H1 (cell line): Measurements from ENCODE around the gene RGS17. TPM values are rescaled to one million over a fixed set of nuclear protein-coding genes. Genes with fewer than 3 reads are reported as not detected.

Experiments used
- CTCF ChIA-PET: fragments of 300-600 bp; sonication (Branson Sonifier 250); formaldehyde crosslinking; loops from one replicate; lab custom pipeline; 2021; ENCODE audit not compliant: partially characterized antibody; lab: Charles Lee
- POLR2A ChIA-PET: fragments of 300-600 bp; sonication (Branson Sonifier 250); formaldehyde crosslinking; loops from one replicate; lab custom pipeline; 2021; ENCODE audit warnings: inconsistent platforms; ENCODE audit not compliant: partially characterized antibody; lab: Charles Lee
- DNase-seq, 2 experiments: peaks; one replicate each; pipeline versions ENCODE4 v3.0.0 to v3.0.0-alpha.2; 2010 to 2022; ENCODE audit warnings: low spot score in 2 of 2, low read depth in 1 of 2, mixed read lengths in 1 of 2
- FAIRE-seq: peaks from 2 replicates; lab custom pipeline; 2011; peaks lifted over from hg19 to GRCh38; lab: Jason Lieb, UNC
- H2AFZ ChIP-seq: 2 replicates; pipeline ENCODE4 v1.8.1; 2012; ENCODE audit warnings: low read length, inconsistent platforms
- H2AK5ac ChIP-seq: 2 replicates; pipeline ENCODE4 v1.6.1; 2013; ENCODE audit warnings: low read depth, low read length
- H2BK120ac ChIP-seq: replicated peaks from 2 replicates; pipeline ENCODE3; 2013; ENCODE audit warnings: low read depth, low read length, inconsistent platforms
- H2BK12ac ChIP-seq: 2 replicates; pipeline ENCODE4 v1.6.1; 2013; ENCODE audit warnings: low read depth, low read length
- H2BK15ac ChIP-seq: 2 replicates; pipeline ENCODE4 v1.6.1; 2013; ENCODE audit warnings: low read length
- H2BK20ac ChIP-seq: 2 replicates; pipeline ENCODE4 v1.6.1; 2013; ENCODE audit warnings: low read length
- H2BK5ac ChIP-seq: 2 replicates; pipeline ENCODE4 v1.6.1; 2013; ENCODE audit warnings: low read depth, low read length
- H3K14ac ChIP-seq: 2 replicates; pipeline ENCODE4 v1.6.1; 2013; ENCODE audit warnings: inconsistent platforms; ENCODE audit not compliant: insufficient read length
- H3K18ac ChIP-seq: 2 replicates; pipeline ENCODE4 v1.6.1; 2013; ENCODE audit warnings: low read length; ENCODE audit errors: extremely low read depth
- H3K23ac ChIP-seq: 2 replicates; pipeline ENCODE4 v1.6.1; 2013; ENCODE audit warnings: inconsistent platforms; ENCODE audit not compliant: insufficient read length
- H3K23me2 ChIP-seq: 2 replicates; pipeline ENCODE4 v1.6.1; 2013; ENCODE audit warnings: low read depth, low read length
- H3K27ac ChIP-seq: 2 replicates; pipeline ENCODE4 v1.6.1; 2011; ENCODE audit warnings: low read depth, low read length, inconsistent platforms
- H3K27me3 ChIP-seq, 4 experiments: replicated peaks in 1 of 4; 1 replicate in 1 of 4; 2 replicates in 3 of 4; pipeline versions ENCODE4 v1.6.1 to v1.8.1; 2011 to 2013; ENCODE audit warnings: low read length in 3 of 4, mild to moderate bottlenecking in 3 of 4, inconsistent platforms in 2 of 4, mixed read lengths in 2 of 4, moderate library complexity in 1 of 4; ENCODE audit not compliant: control insufficient read depth in 3 of 4, insufficient read depth in 3 of 4; ENCODE audit errors: extremely low read depth in 1 of 4
- H3K36me3 ChIP-seq, 4 experiments: 2 replicates each; pipeline versions ENCODE4 v1.6.1 to v1.8.1; 2011 to 2013; ENCODE audit warnings: mild to moderate bottlenecking in 4 of 4, low read length in 3 of 4, moderate library complexity in 2 of 4, control low read depth in 1 of 4, inconsistent platforms in 1 of 4; ENCODE audit not compliant: insufficient read depth in 4 of 4, control insufficient read depth in 2 of 4
- H3K4ac ChIP-seq: replicated peaks from 2 replicates; pipeline ENCODE3; 2013; ENCODE audit warnings: low read length, low read depth, mixed read lengths, inconsistent platforms; ENCODE audit not compliant: insufficient read length
- H3K4me1 ChIP-seq, 4 experiments: replicated peaks in 1 of 4; 1 replicate in 1 of 4; 2 replicates in 3 of 4; pipeline versions ENCODE4 v1.6.1 to v1.8.1; 2011 to 2013; ENCODE audit warnings: low read length in 3 of 4, inconsistent platforms in 2 of 4, mixed read lengths in 1 of 4; ENCODE audit not compliant: insufficient read depth in 4 of 4, control insufficient read depth in 3 of 4
- H3K4me2 ChIP-seq, 2 experiments: 2 replicates each; pipeline versions ENCODE4 v1.6.1 to v1.8.1; 2011 to 2013; ENCODE audit warnings: low read depth in 2 of 2, low read length in 2 of 2, control low read depth in 1 of 2, inconsistent platforms in 1 of 2, mild to moderate bottlenecking in 1 of 2; ENCODE audit not compliant: insufficient read depth in 1 of 2
- H3K4me3 ChIP-seq, 4 experiments: fragments of 200-600, 300-600 bp in 1 of 4; sonication (generic), shearing (Covaris generic), sonication (Bioruptor Twin) in 1 of 4; 2 replicates each; pipeline versions ENCODE4 v1.5.1 to v1.8.1; 2011 to 2016; ENCODE audit warnings: low read length in 4 of 4, low read depth in 3 of 4, control low read depth in 2 of 4, inconsistent platforms in 2 of 4, mild to moderate bottlenecking in 2 of 4, mixed read lengths in 1 of 4, moderate library complexity in 1 of 4; ENCODE audit not compliant: insufficient read depth in 2 of 4; ENCODE audit errors: extremely low read depth in 1 of 4
- H3K56ac ChIP-seq: replicated peaks from 2 replicates; pipeline ENCODE3; 2013; ENCODE audit warnings: low read depth, mild to moderate bottlenecking, mixed read lengths, low read length, inconsistent platforms; ENCODE audit not compliant: insufficient read length
- H3K79me1 ChIP-seq: 2 replicates; pipeline ENCODE4 v1.6.1; 2013; ENCODE audit warnings: low read depth, low read length, control low read depth
- H3K79me2 ChIP-seq, 2 experiments: 2 replicates each; pipeline versions ENCODE4 v1.6.1 to v1.8.1; 2012 to 2013; ENCODE audit warnings: low read length in 2 of 2, mild to moderate bottlenecking in 2 of 2, inconsistent platforms in 1 of 2; ENCODE audit not compliant: insufficient read depth in 2 of 2, control insufficient read depth in 1 of 2
- H3K9ac ChIP-seq, 4 experiments: replicated peaks in 1 of 4; 1 replicate in 1 of 4; 2 replicates in 3 of 4; pipeline versions ENCODE4 v1.6.1 to v1.8.1; 2011 to 2013; ENCODE audit warnings: low read depth in 3 of 4, low read length in 3 of 4, control low read depth in 2 of 4, mild to moderate bottlenecking in 2 of 4, moderate library complexity in 2 of 4, inconsistent platforms in 1 of 4; ENCODE audit errors: extremely low read depth in 1 of 4
- H3K9me3 ChIP-seq, 2 experiments: 2 replicates each; pipeline versions ENCODE4 v1.6.1 to v1.8.1; 2012 to 2013; ENCODE audit warnings: mild to moderate bottlenecking in 2 of 2, moderate library complexity in 2 of 2, control low read depth in 1 of 2, inconsistent platforms in 1 of 2, low read depth in 1 of 2, low read length in 1 of 2, mixed read lengths in 1 of 2; ENCODE audit not compliant: insufficient read depth in 2 of 2
- H4K20me1 ChIP-seq, 2 experiments: replicated peaks in 1 of 2; 2 replicates each; pipeline versions ENCODE3 to v1.8.1; 2011 to 2013; ENCODE audit warnings: inconsistent platforms in 2 of 2, low read length in 2 of 2, mild to moderate bottlenecking in 1 of 2; ENCODE audit not compliant: insufficient read depth in 2 of 2, control insufficient read depth in 1 of 2
- H4K5ac ChIP-seq: 2 replicates; pipeline ENCODE4 v1.6.1; 2013; ENCODE audit warnings: low read length, low read depth, mixed read lengths, inconsistent platforms; ENCODE audit not compliant: insufficient read length
- H4K8ac ChIP-seq: 2 replicates; pipeline ENCODE4 v1.8.0; 2013; ENCODE audit warnings: mild to moderate bottlenecking, moderate library complexity, low read length, inconsistent platforms; ENCODE audit not compliant: insufficient read depth; ENCODE audit errors: extremely low read depth
- H4K91ac ChIP-seq: replicated peaks from 2 replicates; pipeline ENCODE3; 2013; ENCODE audit warnings: low read length, mixed read lengths, inconsistent platforms; ENCODE audit not compliant: insufficient read length
- BACH1 ChIP-seq: IDR thresholded peaks from 2 replicates; pipeline ENCODE4 v1.6.1; 2012; ENCODE audit warnings: low read length, improper control_type of control experiment
- CTBP2 ChIP-seq: IDR thresholded peaks from 2 replicates; pipeline ENCODE4 v1.7.0; 2011; ENCODE audit warnings: borderline replicate concordance, mild to moderate bottlenecking, moderate library complexity, mixed read lengths, low read length; ENCODE audit not compliant: insufficient read depth, insufficient read length
- HDAC2 ChIP-seq, 2 experiments: fragments of 300-600 bp in 1 of 2; sonication (generic) in 1 of 2; IDR thresholded peaks; 2 replicates each; pipeline ENCODE4 v1.6.1; 2011 to 2012; ENCODE audit warnings: low read depth in 2 of 2, low read length in 2 of 2, mild to moderate bottlenecking in 2 of 2, moderate library complexity in 2 of 2, borderline replicate concordance in 1 of 2, inconsistent platforms in 1 of 2
- HDAC6 ChIP-seq: IDR thresholded peaks from one replicate; pipeline ENCODE4 v1.7.1; 2012; ENCODE audit warnings: low read depth, mild to moderate bottlenecking, inconsistent platforms, low read length, moderate library complexity
- JUN ChIP-seq: IDR thresholded peaks from 2 replicates; pipeline ENCODE4 v1.6.1; 2011; ENCODE audit warnings: low read depth, mild to moderate bottlenecking, improper control_type of control experiment, low read length
- NANOG ChIP-seq: IDR thresholded peaks from 2 replicates; pipeline ENCODE4 v1.6.1; 2011; ENCODE audit warnings: low read length, low read depth, mild to moderate bottlenecking, inconsistent platforms; ENCODE audit not compliant: insufficient read depth, poor library complexity, severe bottlenecking
- SAP30 ChIP-seq: fragments of 300-600 bp; sonication (generic); IDR thresholded peaks from 2 replicates; pipeline ENCODE4 v1.7.1; 2012; ENCODE audit warnings: low read length, moderate library complexity, mild to moderate bottlenecking, inconsistent platforms; ENCODE audit not compliant: insufficient read depth, insufficient replicate concordance
- SIN3A ChIP-seq, 2 experiments: IDR thresholded peaks in 1 of 2; conservative IDR thresholded peaks in 1 of 2; 2 replicates each; pipeline ENCODE4 v1.6.1; 2011 to 2012; ENCODE audit warnings: low read length in 2 of 2, improper control_type of control experiment in 1 of 2, low read depth in 1 of 2, mild to moderate bottlenecking in 1 of 2
- SIX5 ChIP-seq: IDR thresholded peaks from 2 replicates; pipeline ENCODE4 v1.6.1; 2011; ENCODE audit warnings: mild to moderate bottlenecking, low read depth, low read length
- SP1 ChIP-seq: IDR thresholded peaks from 2 replicates; pipeline ENCODE4 v1.6.1; 2011; ENCODE audit warnings: low read depth, low read length
- TBP ChIP-seq: IDR thresholded peaks from 2 replicates; pipeline ENCODE4 v1.6.1; 2011; ENCODE audit warnings: low read depth, low read length, improper control_type of control experiment
- TCF12 ChIP-seq: IDR thresholded peaks from 2 replicates; pipeline ENCODE4 v1.6.1; 2011; ENCODE audit warnings: low read depth, mild to moderate bottlenecking, low read length
- YY1 ChIP-seq: IDR thresholded peaks from 2 replicates; pipeline ENCODE4 v1.6.1; 2011; ENCODE audit warnings: low read depth, mild to moderate bottlenecking, low read length
- ZNF274 ChIP-seq: IDR thresholded peaks from 2 replicates; pipeline ENCODE4 v1.7.0; 2012; ENCODE audit warnings: low read length, borderline replicate concordance; ENCODE audit errors: extremely low read depth
- WGBS, 2 experiments: shearing (Covaris generic) in 1 of 2; methylation state at CpG; one replicate each; pipeline versions ENCODE4 v1.1.6 to v1.1.7; 2013 to 2015; ENCODE audit warnings: low lambda C conversion rate in 2 of 2, mixed read lengths in 2 of 2, inconsistent platforms in 1 of 2, low coverage in 1 of 2, missing lambda C conversion rate in 1 of 2; ENCODE audit not compliant: insufficient replicate concordance in 2 of 2, insufficient coverage in 1 of 2, insufficient read length in 1 of 2; ENCODE audit errors: extremely low coverage in 1 of 2, missing lambda C conversion rate in 1 of 2; 5-methylcytosine and 5-hydroxymethylcytosine counted together
- polyA plus RNA-seq, 7 experiments: library from polyadenylated mRNA; depleted of rRNA in 3 of 7; stranded (reverse) in 5 of 7; unstranded in 2 of 7; fragments of >200 nt in 5 of 7; fragments of 200-250 nt in 2 of 7; gene quantifications; 1 replicate in 5 of 7; 2 replicates in 1 of 7; 4 replicates in 1 of 7; pipeline versions ENCODE4 v1.2.1 to v1.2.3, GENCODE V29; 2011 to 2013; ENCODE audit warnings: missing spikeins in 2 of 7, mixed read lengths in 2 of 7
- total RNA-seq: library from RNA; stranded (reverse); fragmentation: NEBNext Ultra II Directional; extraction: Animal tissue kit (Norgen Biotek cat#: 25700); gene quantifications from 2 replicates; pipeline ENCODE4 v1.2.1, GENCODE V29; 2021

The RGS17 gene
- total and polyA plus RNA-seq, 2 of the 8 experiments (the other 6 are each of a cell fraction or from before 2014, with no cell fraction given): 2.0 to 12.2 TPM

DNA sequence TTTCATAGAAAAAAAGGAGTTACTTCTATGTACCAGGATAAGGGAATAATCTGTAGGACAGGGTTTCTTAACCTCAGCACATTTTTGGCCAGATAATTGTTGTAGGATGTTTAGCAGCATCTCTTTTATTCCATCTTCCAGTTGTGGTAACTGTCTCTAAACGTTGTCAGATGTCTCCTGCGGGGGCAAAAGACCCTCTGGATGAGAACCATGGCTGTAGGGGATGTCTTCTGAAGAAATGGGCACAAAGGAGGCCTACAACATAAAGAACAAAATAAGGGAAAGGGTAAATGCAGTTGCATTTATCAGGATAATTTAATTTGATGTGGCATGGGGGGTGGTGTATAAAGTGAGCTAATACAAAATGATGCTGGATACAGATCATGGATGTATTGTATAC, 144.1 kb downstream of the RGS17 start:
- FAIRE-seq (no peak), DNase-seq (no peak)
- H2AK5ac ChIP-seq: no peak overlapping the region
- no peak overlapping the region for H3K14ac ChIP-seq
- peaks cover 5% of the 10 kb centered on the region for H3K23me2 ChIP-seq
- no peak overlapping the region for H4K5ac ChIP-seq
- no peak overlapping the region for H3K56ac ChIP-seq
- no peak overlapping the region for H3K4me3 ChIP-seq
- H3K36me3 ChIP-seq: peaks cover 0 to 18% (median 7%) of the 10 kb centered on the region in 4 experiments; a peak in 4 of 8 replicates
- H2BK5ac ChIP-seq: no peak overlapping the region
- no peak overlapping the region for H4K8ac ChIP-seq
- H3K4me2 ChIP-seq: no peak overlapping the region
- H2BK15ac ChIP-seq: no peak overlapping the region
- H3K18ac ChIP-seq: no peak overlapping the region
- H2AFZ ChIP-seq: no peak overlapping the region
- H2BK120ac ChIP-seq: no peak overlapping the region
- no peak overlapping the region for H2BK12ac ChIP-seq
- no peak overlapping the region for H3K23ac ChIP-seq
- peaks cover 16 to 62% of the 10 kb centered on the region in 2 experiments for H3K79me2 ChIP-seq
- WGBS, 2 experiments: 86% methylated on average over 2 of the region's 2 CpGs; no CpG with 5 or more reads in 1 of the 2 experiments
- ChIA-PET POLR2A (interaction anchor here (1.7 to 5.5 kb wide), 3 partner anchors 9 to 14 kb away, joined by 5 to 103 read pairs (median 6); partner anchors contain the start of gene MTRF1L), CTCF (no interaction called here)
- H3K27me3 ChIP-seq: no peaks in the 10 kb centered on the region
- H4K20me1 ChIP-seq: peaks cover 0 to 1% of the 10 kb centered on the region in 2 experiments
- no peak overlapping the region for H3K4ac ChIP-seq
- no peak overlapping the region for H3K27ac ChIP-seq
- no peak overlapping the region for H2BK20ac ChIP-seq
- H3K9me3 ChIP-seq: no peaks in the 10 kb centered on the region
- H3K4me1 ChIP-seq: peaks cover 0 to 2% (median under 1%) of the 10 kb centered on the region in 4 experiments; a peak in 3 of 7 replicates
- H3K9ac ChIP-seq: no peak overlapping the region
- no peak overlapping the region for H4K91ac ChIP-seq
- no peaks in the 10 kb centered on the region for H3K79me1 ChIP-seq
- TF ChIP-seq NANOG (no peak), YY1 (no peak), JUN (no peak), TBP (no peak), SIN3A (conservative IDR thresholded peaks at IDR 0.05 in 1 of 2, IDR thresholded peaks at IDR 0.05 in 1 of 2; ENCODE audit: low read depth in 1 of 2, low read length in 2 of 2) (no peak), SAP30 (no peak), TCF12 (no peak), HDAC6 (no peak), BACH1 (no peak), CTBP2 (no peak), SIX5 (no peak), ZNF274 (no peak), HDAC2 (IDR thresholded peaks at IDR 0.05; ENCODE audit: borderline replicate concordance in 1 of 2, low read depth in 2 of 2, low read length in 2 of 2) (no peak), SP1 (no peak)
